ENCODE data around the gene IFNLR1.

Gene IFNLR1

GRCh38 chr1:24150234-24151174 is 36.6 kb downstream of the IFNLR1 start:
- peak; percentile 6 to 83 (median 49) for DNase-seq

GRCh38 chr1:24149866-24150233 is 37.2 kb downstream of the IFNLR1 start:
- DNase-seq, result no peak

- DNase-seq, result no peak
These were observed 39.3 kb downstream of the IFNLR1 start for GRCh38 chr1:24147816-24148215.

GRCh38 chr1:24147194-24147593 is 39.9 kb downstream of the IFNLR1 start:
- no peak for DNase-seq

- DNase-seq, result no peak
These were observed 44.2 kb downstream of the IFNLR1 start, which contains the start of gene IL22RA1 for GRCh38 chr1:24142546-24143534. IL22RA1 (minus strand) TSS chr1:24143140; CDS start chr1:24143082, 58 bp downstream.

GRCh38 chr1:24141311-24141997 is 45.6 kb downstream of the IFNLR1 start:
- DNase-seq, result no peak

- no peak for DNase-seq
These were observed 46.3 kb downstream of the IFNLR1 start for GRCh38 chr1:24140741-24141181.

GRCh38 chr1:24139841-24140425 is 47.2 kb downstream of the IFNLR1 start:
- no peak for DNase-seq

- DNase-seq, result no peak
These were observed 47.9 kb downstream of the IFNLR1 start for GRCh38 chr1:24139222-24139489.

GRCh38 chr1:24138476-24139221 is 48.4 kb downstream of the IFNLR1 start:
- no peak for DNase-seq

GRCh38 chr1:24136956-24137539 is 50.0 kb downstream of the IFNLR1 start:
- no peak for DNase-seq

GRCh38 chr1:24134376-24134775 is 52.7 kb downstream of the IFNLR1 start:
- DNase-seq, result no peak

- DNase-seq, result no peak
These were observed 53.3 kb downstream of the IFNLR1 start for GRCh38 chr1:24133819-24134218.

- DNase-seq, result no peak
These were observed 56.7 kb downstream of the IFNLR1 start for GRCh38 chr1:24130385-24130784.

- no peak for DNase-seq
These were observed 59.2 kb downstream of the IFNLR1 start for GRCh38 chr1:24127801-24128363.

GRCh38 chr1:24127134-24127800 is 59.8 kb downstream of the IFNLR1 start:
- DNase-seq, result no peak

- no peak for DNase-seq
These were observed 60.4 kb downstream of the IFNLR1 start for GRCh38 chr1:24126672-24127023.

GRCh38 chr1:24126018-24126671 is 60.9 kb downstream of the IFNLR1 start:
- peak in 2 of 51 donors; percentile 13 to 16 for DNase-seq

GRCh38 chr1:24125456-24125855 is 61.6 kb downstream of the IFNLR1 start:
- no peak for DNase-seq

All from hypothalamus (tissue), 51 donors.